Measurements from ENCODE around the gene ELANE.
A peak's percentile ranks its signal among the peaks of the same experiment; 100 is the strongest.
"Not testable (repeated sequence)": the region's sequence is repeated elsewhere in the genome, so short reads cannot be mapped to it uniquely, and the experiment has no call there.

Gene ELANE

DNA sequence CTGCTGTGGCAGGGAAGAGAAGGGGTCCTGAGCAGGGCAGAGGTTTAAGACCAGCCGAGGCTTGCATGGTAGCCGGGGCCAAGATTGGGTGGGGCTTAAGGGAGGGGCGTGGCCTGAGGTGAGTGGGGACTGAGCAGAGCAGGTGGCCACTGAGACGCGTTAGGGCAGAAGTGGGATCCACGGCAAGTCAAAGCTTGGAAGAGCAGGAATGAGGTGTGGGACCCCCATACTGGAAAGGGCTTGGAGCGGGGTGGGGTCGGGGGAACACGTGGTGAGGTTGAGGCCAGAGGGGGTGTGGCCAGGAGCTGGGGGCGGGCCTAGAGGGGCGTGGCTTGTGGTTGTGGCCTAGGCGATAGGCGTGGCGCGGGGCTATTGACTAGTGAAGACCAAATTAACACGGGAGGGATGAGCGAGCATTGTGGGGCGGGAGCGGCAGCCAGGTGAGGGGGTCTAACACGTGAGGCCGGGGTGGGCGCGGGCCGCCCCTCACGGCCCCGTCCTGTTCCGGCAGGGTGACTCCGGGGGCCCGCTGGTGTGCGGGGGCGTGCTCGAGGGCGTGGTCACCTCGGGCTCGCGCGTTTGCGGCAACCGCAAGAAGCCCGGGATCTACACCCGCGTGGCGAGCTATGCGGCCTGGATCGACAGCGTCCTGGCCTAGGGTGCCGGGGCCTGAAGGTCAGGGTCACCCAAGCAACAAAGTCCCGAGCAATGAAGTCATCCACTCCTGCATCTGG lies 10.6 kb downstream of the ELANE start:
- DNase-seq (ENCODE audit: low spot score), result peak; percentile 83

DNA sequence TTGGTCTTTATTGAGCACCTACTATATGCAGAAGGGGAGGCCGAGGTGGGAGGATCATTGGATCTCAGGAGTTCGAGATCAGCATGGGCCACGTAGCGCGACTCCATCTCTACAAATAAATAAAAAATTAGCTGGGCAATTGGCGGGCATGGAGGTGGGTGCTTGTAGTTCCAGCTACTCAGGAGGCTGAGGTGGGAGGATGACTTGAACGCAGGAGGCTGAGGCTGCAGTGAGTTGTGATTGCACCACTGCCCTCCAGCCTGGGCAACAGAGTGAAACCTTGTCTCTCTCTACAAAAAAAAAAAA lies 11.2 kb downstream of the ELANE start:
- no peak for DNase-seq (ENCODE audit: low spot score)

DNA sequence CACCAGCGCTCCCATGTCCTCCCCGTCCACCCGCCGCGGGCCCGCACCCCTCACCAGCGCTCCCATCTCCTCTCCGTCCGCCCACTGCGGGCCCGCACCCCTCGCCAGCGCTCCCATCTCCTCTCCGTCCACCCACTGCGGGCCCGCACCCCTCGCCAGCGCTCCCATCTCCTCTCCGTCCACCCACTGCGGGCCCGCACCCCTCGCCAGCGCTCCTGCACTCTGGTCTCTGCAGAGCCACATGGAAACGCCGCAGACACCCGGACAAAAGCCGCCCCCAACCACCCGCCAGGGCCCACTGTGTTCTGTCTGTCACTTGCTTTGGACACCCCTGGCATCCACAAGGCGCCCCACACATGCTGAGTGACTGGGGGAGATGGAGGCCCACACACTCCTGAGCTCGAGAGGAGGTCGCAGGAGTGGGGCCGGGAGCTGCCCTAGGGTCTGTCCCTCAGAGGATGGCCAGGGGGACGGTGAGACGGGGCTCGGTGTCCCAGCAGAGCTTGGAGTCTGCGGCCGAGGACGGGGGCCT lies 14.7 kb downstream of the ELANE start:
- DNase-seq (ENCODE audit: low spot score), result no peak

- DNase-seq (ENCODE audit: low spot score), result no peak
Measured at GRCh38 chr19:867301-867793, 15.2 kb downstream of the ELANE start.

GRCh38 chr19:867855-868457 lies 15.9 kb downstream of the ELANE start:
- no peak for DNase-seq (ENCODE audit: low spot score)

DNA sequence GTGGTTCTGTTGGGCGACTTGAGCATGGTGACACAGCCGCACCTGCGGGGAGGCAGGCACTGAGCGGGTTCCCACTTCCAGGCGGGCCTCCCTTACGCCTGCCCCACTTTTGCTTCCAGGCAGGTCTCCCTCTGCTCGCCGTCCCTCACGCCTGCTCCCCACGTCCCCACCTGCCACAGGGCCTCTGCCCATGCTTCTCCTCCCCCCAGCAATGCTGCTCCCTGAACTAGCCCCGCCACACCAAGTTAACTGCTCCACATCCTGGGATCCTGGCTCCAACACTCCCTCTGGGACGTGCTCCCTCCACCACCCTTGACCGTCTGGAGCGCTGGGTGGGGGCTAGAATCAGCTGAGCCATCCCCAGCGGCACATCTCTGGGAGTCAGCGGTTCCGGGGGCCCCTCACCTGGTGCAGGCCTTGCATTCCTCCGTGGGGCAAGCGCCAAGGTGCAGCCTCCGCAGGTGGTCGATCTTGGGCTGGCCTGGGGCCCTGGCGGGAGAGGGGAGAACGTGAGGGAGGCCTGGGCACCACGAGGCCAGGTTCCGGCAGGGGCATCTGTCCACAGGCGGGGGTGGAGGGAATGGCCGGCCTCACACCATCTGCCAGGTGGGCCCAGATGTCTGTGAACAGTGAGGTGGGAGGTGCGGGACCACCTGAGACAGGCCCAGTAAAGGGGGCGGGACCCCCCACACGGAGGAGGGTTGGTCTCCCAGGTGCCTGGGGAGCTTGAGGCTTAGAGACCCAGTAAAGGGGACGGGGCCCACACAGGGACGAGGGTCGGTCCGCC lies 16.5 kb downstream of the ELANE start:
- no peak for DNase-seq (ENCODE audit: low spot score)

DNA sequence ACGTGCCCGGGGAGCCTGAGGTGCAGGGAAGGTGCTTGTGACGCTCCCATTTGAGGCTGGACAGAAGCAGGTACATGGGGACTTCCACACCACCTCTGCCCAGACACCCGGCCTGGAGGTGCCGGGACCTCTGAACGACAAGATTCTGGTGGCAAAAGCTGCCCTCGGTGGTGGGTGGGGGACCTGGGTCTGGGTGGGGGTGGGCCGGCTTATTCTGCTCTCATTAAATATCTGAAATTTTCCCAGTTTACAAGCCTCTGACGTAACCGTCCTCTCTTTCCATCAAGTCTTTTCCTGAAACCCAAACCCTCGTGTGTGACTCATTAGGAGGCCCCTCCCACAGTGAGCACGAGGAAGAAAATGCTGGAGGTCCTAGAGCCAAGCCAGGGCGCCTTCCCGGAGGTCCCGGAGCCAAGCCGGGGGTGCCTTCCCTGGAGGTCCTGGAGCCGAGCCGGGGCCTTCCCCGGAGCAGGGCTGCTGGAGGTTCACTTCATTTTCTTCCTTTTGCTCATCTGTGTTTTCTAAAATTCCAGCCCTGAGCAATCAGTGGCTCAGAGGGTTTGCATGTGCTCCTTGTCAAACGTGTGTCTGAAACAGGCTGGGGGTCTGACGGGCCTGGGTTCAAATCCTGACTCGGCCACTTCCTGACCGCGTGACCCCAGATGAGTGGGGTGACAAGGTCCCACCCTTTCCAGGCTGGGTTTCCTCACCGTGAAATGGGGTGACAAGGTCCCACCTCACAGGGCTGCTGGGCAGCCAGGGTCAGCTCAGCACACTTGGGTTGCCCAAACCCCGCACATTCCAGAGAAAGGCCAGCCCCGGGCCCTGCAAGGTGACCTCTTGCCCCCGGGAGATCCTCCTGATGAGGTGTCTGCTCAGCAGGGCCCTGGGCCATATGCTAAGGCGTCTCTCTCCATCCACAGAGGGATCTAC lies 17.4 kb downstream of the ELANE start:
- DNase-seq (ENCODE audit: low spot score), result no peak

DNA sequence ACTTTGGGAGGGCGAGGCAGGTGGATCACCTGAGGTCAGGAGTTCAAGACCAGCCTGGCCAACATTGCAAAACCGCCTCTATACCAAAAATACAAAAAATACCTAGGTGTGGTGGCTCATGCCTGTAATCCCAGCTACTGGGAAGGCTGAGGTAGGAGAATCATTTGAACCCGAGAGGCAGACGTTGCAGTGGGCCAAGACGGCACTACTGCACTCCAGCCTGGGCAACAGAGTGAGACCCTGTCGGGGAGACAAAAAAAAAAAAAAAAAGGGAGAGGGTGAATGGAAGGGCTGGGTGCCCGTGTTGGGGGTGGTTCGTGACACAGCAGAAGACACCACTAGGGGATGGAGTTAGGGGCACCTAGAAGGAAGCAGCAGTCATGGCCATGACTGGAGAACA lies 18.2 kb downstream of the ELANE start:
- DNase-seq (ENCODE audit: low spot score), result no peak

DNA sequence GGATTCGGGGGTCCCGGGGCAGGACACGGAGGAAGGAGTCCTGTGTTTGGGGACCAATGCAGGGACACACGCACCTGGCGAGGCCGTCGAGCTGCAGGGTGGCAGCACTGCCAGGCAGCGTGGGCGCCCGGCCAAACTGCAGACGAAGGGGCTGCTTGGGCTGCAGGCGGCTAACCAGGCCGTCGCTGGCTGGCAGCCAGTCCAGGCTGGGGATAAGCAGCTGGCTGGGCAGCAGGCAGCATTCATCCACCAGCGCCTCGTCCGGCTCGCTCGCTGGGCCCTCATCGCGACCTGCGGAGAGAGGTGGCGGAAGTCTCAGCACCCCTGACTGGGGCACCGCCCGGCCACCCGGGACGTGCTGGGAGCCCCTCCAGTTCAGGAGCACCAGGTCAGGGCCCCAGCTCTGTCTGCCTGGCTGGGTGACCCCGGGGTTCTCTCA lies 18.9 kb downstream of the ELANE start:
- no peak for DNase-seq (ENCODE audit: low spot score)

DNA sequence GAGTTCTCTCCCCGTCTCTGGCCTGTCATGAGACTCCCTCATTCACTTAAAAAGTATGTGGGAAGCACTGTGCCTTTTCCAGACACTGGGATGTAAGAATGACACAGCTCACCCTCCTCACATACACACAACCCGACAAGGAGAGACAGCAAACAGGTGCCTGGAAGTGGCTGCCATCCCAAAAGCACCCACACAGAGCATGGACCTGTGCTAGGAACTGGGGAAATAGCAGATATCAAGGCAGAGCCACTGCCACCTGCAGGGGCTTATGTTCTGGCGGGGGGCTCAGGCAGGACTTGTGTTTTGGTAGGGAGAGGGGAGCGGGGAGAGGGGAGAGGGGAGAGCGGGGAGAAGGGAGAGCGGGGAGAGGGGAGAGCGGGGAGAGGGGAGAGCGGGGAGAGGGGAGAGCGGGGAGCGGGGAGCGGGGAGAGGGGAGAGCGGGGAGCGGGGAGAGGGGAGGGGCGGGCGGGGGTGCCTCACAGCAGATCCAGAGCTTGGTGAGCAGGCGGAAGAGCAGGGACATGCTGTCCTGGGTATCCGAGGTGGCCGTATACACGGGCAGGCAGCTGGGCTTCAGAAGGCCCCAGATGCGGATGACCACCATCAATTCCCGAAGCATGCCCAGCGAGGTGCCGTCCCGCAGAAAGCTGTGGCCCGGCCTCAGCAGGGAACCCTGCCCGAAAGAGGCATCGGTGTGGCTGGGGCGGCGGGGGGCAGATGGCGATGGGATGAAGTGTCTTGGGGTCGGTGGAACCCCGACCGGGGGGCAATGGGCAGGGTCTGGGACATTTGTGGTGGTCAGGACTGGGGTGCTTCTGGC lies 19.6 kb downstream of the ELANE start:
- no peak for DNase-seq (ENCODE audit: low spot score)

GRCh38 chr19:872266-872951 lies 20.3 kb downstream of the ELANE start:
- peak; percentile 79 for DNase-seq (ENCODE audit: low spot score)

DNA sequence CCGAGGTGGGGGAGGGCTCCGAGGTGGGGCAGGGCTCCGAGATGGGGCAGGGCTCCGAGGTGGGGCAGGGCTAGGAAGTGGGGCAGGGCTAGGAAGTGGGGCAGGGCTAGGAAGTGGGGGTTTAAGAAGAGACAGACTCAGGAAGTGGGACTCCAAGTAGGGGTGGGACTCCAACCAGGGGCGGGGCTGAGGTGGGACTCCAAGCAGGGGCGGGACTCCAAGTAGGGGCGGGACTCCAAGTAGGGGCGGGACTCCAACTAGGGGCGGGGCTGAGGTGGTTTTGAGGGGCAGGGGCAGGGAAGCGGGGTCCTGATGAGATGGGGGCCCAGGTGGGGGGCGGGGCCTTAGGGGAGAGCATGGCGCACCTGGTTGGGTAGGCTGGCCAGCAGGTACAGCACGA lies 21.0 kb downstream of the ELANE start:
- peak; percentile 69 for DNase-seq (ENCODE audit: low spot score)

- DNase-seq (ENCODE audit: low spot score), result no peak
Measured at GRCh38 chr19:873561-874041, 21.5 kb downstream of the ELANE start.

GRCh38 chr19:875265-875879 lies 23.3 kb downstream of the ELANE start:
- no peak for DNase-seq (ENCODE audit: low spot score)

DNA sequence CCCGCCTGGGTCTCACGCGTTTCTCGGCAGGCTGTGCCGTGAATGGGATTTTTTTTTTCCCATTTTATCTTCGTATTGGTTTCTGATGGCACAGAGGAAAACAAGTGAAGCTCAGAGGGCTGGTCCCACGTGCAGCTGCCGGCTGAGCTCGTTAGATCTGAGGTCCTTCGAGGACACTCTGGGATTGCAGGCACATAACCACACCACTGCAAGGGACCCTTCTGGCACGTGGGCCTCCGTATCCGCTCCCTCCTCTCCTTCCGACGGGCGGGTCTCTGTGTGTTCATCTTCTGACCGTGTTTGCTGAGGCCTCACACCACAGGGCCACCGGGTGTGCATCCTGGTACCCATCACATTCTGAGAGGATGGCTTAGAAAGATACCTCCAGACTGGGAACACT lies 24.0 kb downstream of the ELANE start:
- no peak for DNase-seq (ENCODE audit: low spot score)

DNA sequence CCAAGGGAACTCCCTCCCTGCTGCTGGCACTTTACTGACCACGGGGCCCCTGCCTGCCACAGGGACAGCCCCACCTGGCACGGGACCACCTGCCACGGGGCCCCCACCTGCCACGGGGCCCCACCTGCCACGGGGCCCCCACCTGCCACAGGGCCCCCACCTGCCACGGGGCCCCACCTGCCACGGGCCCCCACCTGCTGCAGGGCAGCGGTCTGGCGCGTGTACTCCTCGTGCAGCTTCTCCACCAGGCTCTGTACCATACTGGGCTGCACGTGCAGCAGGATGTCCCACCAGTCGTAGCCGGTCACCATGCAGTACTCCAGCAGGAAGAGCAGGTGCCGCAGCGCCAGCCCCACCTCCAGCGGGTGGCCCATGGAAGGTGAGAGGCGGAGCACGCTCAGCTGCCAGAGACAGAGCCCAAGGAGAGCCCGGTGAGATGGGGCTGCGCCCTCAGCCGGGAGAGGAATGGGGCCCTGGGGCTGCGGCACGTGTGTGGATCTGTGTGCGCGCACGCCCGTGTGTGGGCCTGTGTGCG lies 24.7 kb downstream of the ELANE start:
- DNase-seq (ENCODE audit: low spot score), result no peak

DNA sequence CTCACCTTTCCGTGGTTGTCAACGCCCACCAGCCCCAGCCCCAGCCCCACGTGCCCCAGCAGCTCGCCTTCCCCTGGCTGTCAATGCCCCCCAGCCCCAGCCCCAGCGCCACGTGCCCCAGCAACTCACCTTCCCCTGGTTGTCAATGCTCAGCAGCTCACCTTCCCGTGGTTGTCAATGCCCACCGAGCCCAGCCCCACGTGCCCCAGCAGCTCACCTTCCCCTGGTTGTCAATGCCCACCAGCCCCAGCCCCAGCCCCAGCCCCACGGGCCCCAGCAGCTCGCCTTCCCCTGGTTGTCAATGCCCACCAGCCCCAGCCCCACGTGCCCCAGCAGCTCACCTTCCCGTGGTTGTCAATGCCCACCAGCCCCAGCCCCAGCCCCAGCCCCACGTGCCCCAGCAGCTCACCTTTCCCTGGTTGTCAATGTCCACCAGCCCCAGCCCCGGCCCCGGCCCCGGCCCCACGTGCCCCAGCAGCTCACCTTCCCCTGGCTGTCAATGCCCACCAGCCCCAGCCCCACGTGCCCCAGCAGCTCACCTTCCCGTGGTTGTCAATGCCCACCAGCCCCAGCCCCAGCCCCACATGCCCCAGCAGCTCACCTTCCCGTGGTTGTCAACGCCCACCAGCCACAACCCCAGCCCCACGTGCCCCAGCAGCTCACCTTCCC lies 26.0 kb downstream of the ELANE start:
- DNase-seq (ENCODE audit: low spot score), result not testable (repeated sequence)

DNA sequence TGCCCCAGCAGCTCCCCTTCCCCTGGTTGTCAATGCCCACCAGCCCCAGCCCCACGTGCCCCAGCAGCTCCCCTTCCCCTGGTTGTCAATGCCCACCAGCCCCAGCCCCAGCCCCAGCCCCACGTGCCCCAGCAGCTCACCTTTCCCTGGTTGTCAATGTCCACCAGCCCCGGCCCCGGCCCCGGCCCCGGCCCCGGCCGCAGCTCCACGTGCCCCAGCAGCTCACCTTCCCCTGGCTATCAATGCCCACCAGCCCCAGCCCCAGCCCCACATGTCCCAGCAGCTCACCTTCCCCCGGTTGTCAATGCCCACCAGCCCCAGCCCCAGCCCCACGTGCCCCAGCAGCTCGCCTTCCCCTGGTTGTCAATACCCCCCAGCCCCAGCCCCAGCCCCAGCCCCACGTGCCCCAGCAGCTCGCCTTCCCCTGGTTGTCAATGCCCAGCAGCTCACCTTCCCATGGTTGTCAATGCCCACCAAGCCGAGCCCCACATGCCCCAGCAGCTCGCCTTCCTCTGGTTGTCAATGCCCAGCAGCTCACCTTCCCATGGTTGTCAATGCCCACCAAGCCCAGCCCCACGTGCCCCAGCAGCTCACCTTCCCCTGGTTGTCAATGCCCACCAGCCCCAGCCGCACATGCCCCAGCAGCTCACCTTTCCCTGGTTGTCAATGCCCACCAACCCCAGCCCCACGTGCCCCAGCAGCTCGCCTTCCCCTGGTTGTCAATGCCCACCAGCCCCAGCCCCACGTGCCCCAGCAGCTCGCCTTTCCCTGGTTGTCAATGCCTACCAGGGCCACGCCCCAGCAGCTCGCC lies 26.9 kb downstream of the ELANE start:
- not testable (repeated sequence) for DNase-seq (ENCODE audit: low spot score)

Measured in iPS-NIHi11 (cell line).